NCI-H2227 (cell line): Measurements from ENCODE around the gene REEP3.
"Not testable (repeated sequence)": the region's sequence is repeated elsewhere in the genome, so short reads cannot be mapped to it uniquely, and the experiment has no call there.

Source experiments
- DNase-seq: peaks from one replicate; lab custom pipeline; 2025; ENCODE audit not compliant: unreplicated experiment; lab: John Stamatoyannopoulos, UW

The REEP3 gene

DNA sequence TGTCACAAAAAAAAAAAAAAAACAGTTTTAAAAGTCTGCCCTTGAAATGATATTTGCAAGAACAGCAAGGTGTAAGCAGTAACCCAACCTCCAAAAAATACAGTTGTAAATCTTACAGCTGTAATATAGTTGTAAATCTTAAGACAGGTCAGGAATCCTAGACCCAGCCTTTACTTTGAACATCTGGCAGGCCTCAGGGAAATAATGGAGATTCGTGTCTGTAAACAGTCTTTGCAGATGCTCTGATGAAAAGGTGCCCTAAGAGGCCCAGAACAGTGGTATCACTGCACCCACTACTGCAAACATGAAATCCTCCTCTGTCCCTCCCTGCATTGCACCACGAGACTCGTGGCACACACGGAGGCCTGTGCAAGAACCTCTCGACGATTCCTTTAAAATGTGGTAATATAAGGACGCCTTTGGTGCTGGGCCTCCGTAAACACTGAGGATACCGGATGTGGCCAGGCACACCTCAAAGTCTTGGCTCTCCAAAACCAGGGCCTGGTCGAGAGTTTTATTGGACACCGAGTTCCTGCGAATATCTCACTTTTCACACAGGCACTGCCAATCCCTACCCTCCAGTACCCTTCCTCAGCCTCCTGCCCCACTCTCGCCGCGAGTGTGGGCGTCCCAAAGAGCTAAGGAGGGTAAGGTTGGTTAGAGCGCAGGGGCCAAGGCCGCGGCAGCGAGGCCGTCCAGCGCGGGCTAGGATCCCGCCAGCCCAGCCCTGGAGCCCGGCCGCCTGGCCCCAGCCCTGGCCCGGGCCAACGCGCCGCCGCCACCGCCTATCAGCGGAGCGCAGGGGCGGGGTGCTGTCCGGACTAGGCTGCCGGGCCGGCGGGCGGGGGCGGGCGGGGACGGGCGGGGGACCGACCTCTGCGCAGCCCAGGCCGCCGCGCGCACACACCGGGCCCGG, at the start of gene REEP3:
Gene REEP3 (plus strand): TSS at position 902 of the 916 bp plus-strand sequence. CDS start 145 bp downstream, outside the sequence.
- no peak for DNase-seq

DNA sequence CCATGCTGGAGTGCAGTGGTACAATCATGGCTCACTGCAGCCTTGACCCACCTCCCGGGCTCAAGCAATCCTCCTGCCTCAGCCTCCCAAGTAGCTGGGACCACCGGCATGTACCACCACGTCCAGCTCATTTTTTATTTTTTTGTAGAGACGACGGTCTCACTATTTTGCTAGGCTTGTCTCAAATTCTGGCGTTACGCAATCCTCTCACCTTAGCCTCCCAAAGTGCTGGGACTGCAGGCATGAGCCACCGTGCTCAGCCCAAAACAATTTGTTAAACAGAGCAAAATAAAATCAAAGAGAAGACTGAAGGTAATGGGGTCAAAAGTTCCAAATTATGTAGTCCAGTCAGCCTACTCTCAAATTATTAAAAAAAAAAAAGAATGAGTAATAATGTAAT, 46.7 kb upstream of the REEP3 start:
- no peak for DNase-seq

GRCh38 chr10:63477927-63478326, 43.3 kb upstream of the REEP3 start:
- DNase-seq, result no peak

GRCh38 chr10:63478564-63478963, 42.6 kb upstream of the REEP3 start:
- no peak for DNase-seq

DNA sequence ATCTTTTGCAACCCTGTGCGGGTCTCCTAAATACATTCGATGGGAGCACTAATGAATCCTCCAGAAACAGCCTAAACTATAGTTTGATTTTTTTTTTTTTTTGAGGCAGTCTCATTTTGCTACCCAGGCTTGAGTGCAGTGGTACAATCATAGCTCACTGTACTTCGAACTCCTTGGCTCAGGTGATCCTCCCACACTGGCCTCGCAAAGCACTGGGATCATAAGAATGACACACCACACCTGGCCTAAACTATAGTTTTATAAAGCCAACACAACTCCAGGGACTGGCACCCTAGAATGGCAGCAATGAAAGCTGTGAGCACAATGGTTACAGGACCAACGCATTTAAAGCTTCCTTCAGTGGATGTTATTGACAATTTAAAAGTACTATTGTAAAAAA, 41.0 kb upstream of the REEP3 start:
- no peak for DNase-seq

GRCh38 chr10:63481815-63482421, 39.3 kb upstream of the REEP3 start:
- no peak for DNase-seq

GRCh38 chr10:63483983-63484382, 37.2 kb upstream of the REEP3 start:
- no peak for DNase-seq

DNA sequence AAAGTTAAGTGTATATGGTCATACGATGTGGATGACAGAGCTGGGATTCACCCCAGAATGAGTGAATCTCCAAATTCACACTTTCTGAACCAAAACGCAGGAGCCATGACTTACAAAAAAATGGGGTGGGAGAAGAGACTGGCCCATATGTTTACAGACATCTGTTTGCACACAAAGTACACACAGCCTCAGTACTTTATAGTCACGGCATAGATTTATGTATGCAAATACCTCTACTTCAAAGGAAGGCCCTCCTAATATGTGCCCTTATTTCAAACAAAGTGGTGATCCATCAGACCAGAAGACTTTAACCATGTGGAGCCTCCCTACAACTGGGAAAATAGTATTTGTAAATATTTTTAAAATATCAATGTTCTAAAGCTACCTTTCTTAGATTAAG, 33.2 kb upstream of the REEP3 start:
- no peak for DNase-seq

DNA sequence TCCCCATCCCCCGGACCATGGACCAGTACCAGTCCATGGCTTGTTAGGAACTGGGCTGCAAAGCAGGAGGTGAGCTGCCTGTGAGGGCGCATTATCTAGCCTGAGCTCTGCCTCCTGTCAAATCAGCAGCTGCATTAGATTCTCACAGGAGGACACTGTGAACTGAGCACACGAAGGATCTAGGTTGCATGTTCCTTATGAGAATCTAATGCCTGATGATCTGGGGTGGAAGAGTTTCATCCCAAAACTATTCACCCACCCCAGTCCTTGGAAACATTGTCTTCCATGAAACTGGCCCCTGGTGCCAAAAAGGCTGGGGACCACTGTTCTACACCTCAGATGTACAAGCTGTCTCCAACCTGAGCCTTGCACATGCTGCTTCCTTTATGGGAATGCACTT, 31.4 kb upstream of the REEP3 start:
- DNase-seq, result no peak

DNA sequence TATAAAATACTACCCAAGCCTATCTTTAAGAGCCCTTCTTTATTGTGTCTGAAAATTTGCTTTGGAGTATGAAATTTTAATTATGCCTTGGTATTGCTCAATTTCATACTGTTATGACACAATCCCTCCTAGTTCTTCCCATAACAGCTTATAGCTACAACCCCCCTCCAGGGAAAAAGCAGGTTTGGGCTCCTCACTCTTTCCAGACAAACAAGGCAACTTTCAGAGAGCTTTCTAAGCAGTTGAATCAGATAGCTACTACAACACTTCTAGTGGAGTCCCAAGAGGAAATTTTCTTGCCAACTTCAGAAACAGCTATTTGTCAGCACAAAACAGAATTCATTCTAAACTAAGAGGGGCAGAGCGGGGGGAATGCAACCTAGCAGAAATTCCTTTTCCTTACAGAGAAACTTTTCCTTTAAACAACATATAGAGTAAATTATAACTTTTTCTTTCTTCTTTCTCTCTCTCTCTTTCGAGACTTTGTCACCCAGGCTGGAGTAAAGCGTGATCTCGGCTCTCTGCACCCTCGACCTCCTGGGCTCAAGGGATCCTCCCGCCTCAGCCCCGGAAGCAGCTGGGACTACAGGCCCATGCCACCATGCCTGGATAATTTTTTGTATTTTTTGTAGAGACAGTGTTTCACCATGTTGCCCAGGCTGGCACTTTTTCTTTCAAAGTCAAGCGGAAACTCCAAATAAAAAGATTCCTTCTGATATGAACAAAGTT, 29.4 kb upstream of the REEP3 start:
- DNase-seq, result no peak

- DNase-seq, result not testable (repeated sequence)
These were observed 28.9 kb upstream of the REEP3 start for GRCh38 chr10:63492317-63492690.

GRCh38 chr10:63493004-63493403, 28.2 kb upstream of the REEP3 start:
- no peak for DNase-seq

DNA sequence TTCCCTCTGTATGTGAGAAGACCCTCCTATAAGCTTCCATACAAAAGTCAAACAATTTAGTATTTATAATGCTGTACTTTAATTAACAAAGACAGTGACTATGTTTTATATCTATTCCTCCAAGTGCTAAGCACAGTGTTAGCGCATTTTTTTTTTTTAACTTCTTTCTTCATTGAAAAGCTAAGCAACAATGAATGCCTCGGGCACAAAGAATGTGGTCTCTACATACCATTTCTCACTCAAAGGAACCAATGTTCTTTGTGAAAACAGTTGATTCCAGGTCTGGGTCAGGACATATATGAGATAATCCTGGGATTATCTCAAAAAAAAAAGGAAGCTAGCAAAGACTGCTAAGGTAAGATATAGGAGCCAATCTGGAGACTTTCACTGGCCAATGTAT, 26.2 kb upstream of the REEP3 start:
- DNase-seq, result no peak

DNA sequence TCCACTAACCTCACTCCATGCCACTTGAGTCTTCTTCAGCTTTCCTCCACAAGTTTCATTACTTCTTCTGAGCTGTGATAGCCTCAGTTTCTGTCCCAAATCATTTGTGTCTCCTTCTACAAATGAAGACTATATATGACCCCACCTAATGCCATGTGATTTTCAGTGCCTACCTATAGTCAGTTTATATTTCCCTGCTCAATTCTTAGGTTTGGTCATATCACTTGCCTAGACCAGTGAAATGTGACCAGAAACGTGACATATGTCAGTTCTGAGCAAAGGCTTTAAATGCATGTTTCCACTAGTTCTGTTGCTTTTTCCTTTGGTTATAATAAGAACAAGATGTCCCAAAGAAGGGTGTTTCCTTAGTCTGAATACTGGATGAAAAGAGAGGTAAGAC, 24.6 kb upstream of the REEP3 start:
- no peak for DNase-seq

GRCh38 chr10:63497321-63497720, 23.9 kb upstream of the REEP3 start:
- DNase-seq, result no peak

DNA sequence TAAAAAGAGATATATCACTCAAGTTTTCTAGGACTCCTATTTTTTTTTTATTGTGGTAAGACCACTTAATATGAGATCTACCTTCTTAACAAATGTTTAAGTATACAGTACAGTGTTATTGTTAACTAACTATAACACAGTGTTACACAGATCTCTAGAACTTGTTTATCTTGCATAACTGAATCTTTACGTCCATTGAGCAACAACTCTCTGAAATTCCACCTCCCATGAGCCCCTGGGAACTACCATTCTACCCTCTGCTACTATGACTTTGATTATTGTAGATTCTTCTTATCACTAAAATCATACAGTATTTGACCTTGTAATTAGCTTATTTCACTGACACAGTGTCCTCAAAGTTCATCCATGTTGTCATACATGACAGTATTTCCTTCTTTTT, 22.5 kb upstream of the REEP3 start:
- no peak for DNase-seq

DNA sequence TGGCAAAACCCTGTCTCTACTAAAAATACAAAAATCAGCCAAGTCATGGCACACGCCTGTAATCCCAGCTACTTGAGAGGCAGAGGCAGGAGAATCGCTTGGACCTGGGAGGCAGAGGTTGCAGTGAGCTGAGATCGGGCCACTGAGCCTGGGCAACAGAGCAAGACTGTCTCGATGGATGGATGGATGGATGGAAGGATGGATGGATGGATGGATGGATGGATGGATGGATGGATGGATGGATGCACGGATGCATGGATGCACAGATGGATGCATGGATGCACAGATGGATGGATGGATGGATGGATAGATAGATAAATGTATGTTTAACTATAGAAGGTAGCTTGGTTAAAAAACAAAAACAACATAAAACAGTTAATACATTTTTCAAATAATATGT, 20.6 kb upstream of the REEP3 start:
- DNase-seq, result not testable (repeated sequence)

DNA sequence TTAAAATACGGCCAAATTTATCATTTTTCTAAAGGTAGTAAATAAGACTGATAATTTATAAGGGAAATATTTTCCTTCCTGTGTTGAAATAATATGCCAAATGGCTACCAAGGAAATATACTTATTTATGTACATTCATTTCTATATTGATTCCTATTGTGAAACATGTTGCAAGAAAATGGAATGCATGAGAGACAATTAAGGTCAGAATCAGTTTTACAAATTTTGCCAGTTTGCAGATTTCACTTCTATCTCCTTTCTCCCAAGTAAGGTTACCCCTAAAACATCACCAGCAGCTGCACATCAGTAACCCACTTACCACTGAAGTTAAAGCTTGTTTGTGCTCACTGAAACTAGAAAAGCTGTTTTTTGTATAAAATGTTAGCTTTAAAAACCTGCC, 19.2 kb upstream of the REEP3 start:
- DNase-seq, result no peak

- no peak for DNase-seq
These were observed 18.4 kb upstream of the REEP3 start for GRCh38 chr10:63502832-63503231.

DNA sequence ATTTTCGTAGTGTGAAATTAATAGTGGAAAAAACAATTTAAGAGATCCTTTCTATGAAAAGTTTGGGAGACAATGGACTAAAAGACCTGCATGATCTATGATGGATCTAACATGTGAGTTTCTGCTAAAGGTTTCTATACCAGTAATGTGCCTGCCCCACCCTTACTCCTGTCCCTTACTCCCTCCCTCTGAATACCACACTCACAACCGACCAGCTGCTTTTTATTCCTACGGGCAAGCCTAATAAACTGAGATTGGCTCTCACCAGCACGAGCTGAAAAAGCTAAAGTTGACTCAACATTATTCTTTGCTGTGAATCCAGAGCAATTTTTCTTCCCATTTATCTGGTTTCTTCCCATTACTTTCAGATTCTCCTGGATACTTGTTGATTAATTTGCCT, 17.8 kb upstream of the REEP3 start:
- DNase-seq, result no peak

DNA sequence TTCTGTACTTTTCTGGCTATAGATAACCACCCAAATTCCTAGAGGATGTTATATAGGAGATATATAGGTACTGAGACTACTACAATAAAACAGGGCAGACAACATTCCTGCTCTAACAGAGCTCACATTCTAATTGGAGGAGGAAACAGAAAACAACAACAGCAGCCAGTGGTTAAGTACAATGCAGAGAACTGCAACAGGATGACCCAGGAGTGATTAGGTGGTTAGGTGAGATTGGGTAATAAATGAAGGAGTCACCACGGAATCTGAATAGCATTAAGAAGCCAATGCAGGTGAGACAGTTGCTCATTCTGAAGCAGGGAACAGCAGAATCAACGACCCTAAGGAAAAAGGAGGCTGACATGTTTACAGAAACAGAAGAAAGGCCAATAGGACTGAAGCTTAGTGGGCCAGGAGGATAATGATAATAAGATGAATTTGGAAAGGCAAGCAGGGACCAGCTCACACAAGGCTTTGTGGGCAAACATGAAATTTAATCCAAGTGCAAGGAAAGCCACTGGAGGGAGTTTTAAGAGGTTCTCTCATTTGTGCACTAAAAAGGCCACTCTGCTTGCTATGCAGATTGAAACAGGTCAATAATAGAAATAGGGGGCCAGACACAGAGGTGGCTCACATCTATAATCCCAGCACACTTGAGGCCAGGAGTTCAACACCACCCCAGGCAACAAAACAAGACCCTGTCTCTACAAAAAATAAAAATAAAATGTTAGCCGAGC, 16.9 kb upstream of the REEP3 start:
- DNase-seq, result no peak
